ENCODE results near the gene ZBTB46. TPM values are rescaled to one million over a fixed set of nuclear protein-coding genes. Genes with fewer than 3 reads are reported as not detected.

ZBTB46 gene
- total RNA-seq, 1 experiment from 2014 or later: 27.1 TPM

DNA sequence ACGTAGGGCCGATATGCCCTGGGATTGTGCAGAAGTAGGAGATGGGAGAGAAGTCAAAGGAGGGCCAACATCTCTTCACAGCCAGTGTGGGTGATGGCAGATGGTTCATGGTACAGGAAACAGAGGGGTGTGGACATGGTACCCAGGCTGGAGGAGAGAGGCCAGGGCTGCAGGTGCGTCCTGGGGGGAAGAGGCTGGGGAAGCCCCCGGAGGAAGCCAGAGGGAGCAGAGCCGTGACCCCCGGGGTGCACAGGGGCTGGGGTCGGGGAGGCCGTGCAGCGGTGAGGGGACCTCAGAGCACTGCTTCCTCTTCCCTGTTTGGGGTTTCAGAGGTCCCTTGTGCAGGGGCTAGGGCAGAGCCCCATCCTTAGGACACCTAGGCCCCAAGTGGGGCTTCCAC, 11.2 kb upstream of the ZBTB46 start:
- H3K23me2 ChIP-seq (ENCODE audit: insufficient read length, low read depth, low read length, poor library complexity, severe bottlenecking): peaks cover 3% of the 10 kb centered on the region
- no peak overlapping the region for H4K91ac ChIP-seq (ENCODE audit: insufficient read length, low read depth, low read length)
- H2AK5ac ChIP-seq (ENCODE audit: insufficient read length, low read length): no peak overlapping the region
- no peak overlapping the region for H3K56ac ChIP-seq (ENCODE audit: insufficient read length, low read depth, low read length)
- no peak overlapping the region for H3K4me2 ChIP-seq (ENCODE audit: insufficient read depth, insufficient read length, low read length)
- H3T11ph ChIP-seq (ENCODE audit: low read length): no peak overlapping the region
- no peak overlapping the region for H2BK15ac ChIP-seq (ENCODE audit: low read depth, low read length)
- TF ChIP-seq, protein P1, sequence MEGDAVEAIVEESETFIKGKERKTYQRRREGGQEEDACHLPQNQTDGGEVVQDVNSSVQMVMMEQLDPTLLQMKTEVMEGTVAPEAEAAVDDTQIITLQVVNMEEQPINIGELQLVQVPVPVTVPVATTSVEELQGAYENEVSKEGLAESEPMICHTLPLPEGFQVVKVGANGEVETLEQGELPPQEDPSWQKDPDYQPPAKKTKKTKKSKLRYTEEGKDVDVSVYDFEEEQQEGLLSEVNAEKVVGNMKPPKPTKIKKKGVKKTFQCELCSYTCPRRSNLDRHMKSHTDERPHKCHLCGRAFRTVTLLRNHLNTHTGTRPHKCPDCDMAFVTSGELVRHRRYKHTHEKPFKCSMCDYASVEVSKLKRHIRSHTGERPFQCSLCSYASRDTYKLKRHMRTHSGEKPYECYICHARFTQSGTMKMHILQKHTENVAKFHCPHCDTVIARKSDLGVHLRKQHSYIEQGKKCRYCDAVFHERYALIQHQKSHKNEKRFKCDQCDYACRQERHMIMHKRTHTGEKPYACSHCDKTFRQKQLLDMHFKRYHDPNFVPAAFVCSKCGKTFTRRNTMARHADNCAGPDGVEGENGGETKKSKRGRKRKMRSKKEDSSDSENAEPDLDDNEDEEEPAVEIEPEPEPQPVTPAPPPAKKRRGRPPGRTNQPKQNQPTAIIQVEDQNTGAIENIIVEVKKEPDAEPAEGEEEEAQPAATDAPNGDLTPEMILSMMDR (conservative IDR thresholded peaks at IDR 0.05): no peak
- no peak overlapping the region for H4K8ac ChIP-seq (replicated peaks; ENCODE audit: insufficient read length, low read depth, low read length)
- no peak overlapping the region for H2BK12ac ChIP-seq (ENCODE audit: insufficient read length, low read depth, low read length)
- no peak overlapping the region for H3K4ac ChIP-seq (ENCODE audit: low read depth, low read length)
- no peaks in the 10 kb centered on the region for H3K79me1 ChIP-seq (ENCODE audit: insufficient read depth, low read depth, low read length, poor library complexity, severe bottlenecking)
- DNase-seq: no peak
- no peak overlapping the region for H2BK120ac ChIP-seq (ENCODE audit: low read depth, low read length, poor library complexity, severe bottlenecking)
- Mint-ChIP-seq H3K27me3 (ENCODE audit: low read depth) (peaks cover 4% of the 10 kb centered on the region), H3K4me1 (peaks cover 10 to 21% of the 10 kb centered on the region in 2 experiments), H3K9me3 (no peaks in the 10 kb centered on the region), H3K27ac (no peak overlapping the region), H3K4me3 (no peak overlapping the region), H3K36me3 (ENCODE audit: insufficient read depth in 1 of 3, low read depth in 3 of 3) (no peaks in the 10 kb centered on the region)
- no peak overlapping the region for H3K27ac ChIP-seq (ENCODE audit: insufficient read length, low read depth, low read length)
- H3K79me2 ChIP-seq (ENCODE audit: insufficient read depth, low read length): no peaks in the 10 kb centered on the region
- H3K4me1 ChIP-seq (ENCODE audit: insufficient read depth, low read length): peaks cover 5% of the 10 kb centered on the region; the same call in 1 of the 2 replicates
- no peak overlapping the region for H2BK20ac ChIP-seq (ENCODE audit: low read depth, low read length, poor library complexity, severe bottlenecking)
- H4K20me1 ChIP-seq (ENCODE audit: control insufficient read depth, insufficient read depth, insufficient read length): no peaks in the 10 kb centered on the region
- no peak overlapping the region for H3K14ac ChIP-seq (ENCODE audit: insufficient read depth, low read length)
- no peak overlapping the region for H4K5ac ChIP-seq (ENCODE audit: insufficient read length, low read depth, low read length)
- H3K18ac ChIP-seq (ENCODE audit: insufficient read length, low read depth, low read length): no peak overlapping the region
- H3K27me3 ChIP-seq (ENCODE audit: insufficient read depth, low read length): no peaks in the 10 kb centered on the region
- H3K9me3 ChIP-seq (ENCODE audit: control insufficient read depth, low read depth, low read length): no peaks in the 10 kb centered on the region
- no peak overlapping the region for H2BK5ac ChIP-seq (ENCODE audit: insufficient read length, low read length)
- no peak overlapping the region for H2AFZ ChIP-seq (ENCODE audit: low read length)
- no peak overlapping the region for H3K23ac ChIP-seq (ENCODE audit: insufficient read length, low read depth, low read length)
- WGBS (ENCODE audit: extremely low coverage, insufficient read length, low lambda C conversion rate): no CpG with 5 or more reads among the region's 9 CpGs
- H3K9ac ChIP-seq (ENCODE audit: extremely low read depth, insufficient read length, low read length): no peak overlapping the region
